ENCODE data around the gene VCAN.

- TF ChIP-seq CTCF (IDR thresholded peaks at IDR 0.05) (no peak), EZH2 (IDR thresholded peaks at IDR 0.05; ENCODE audit: borderline replicate concordance, insufficient read depth, low read depth, low read length, poor library complexity, severe bottlenecking) (no peak)
Measured at GRCh38 chr5:83509540-83509939, 38.0 kb downstream of the VCAN start.

Data from B cell (primary cell).